ENCODE data around the gene ZBED1.
"Not testable (repeated sequence)": the region's sequence is repeated elsewhere in the genome, so short reads cannot be mapped to it uniquely, and the experiment has no call there.

DNA sequence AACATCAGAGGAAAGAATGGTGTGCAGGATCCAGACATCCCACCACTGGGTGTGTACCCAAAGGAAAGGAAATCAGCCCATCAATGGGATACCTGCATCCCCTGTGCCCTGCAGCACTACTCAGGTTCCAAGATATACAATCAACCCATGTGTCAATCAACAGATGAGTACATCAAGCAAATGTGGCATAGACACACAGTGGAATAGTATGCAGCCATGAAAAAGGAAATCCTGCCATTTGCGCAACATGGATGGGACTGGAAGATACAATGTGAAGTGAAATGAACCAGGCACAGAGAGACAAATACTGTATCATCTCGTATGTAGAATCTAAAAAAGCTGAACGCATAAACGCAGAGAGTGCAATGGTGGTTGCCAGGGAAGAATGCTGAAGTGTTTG, 30.9 kb downstream of the ZBED1 start:
- not testable (repeated sequence) for TF ChIP-seq SUZ12 (IDR thresholded peaks at IDR 0.05; ENCODE audit: extremely low read depth, insufficient read depth, insufficient read length); YY1 (IDR thresholded peaks at IDR 0.05; ENCODE audit: insufficient read depth, insufficient read length); ZNF274 (IDR thresholded peaks at IDR 0.05; ENCODE audit: low read depth, low read length)
